HL-60 (cell line): ENCODE measurements around the gene CXXC5.

ENCODE experiments used
- DNase-seq, 2 experiments: peaks; one replicate each; pipeline ENCODE4 v3.0.0-alpha.2; 2010 to 2020; ENCODE audit warnings: low read depth in 1 of 2, low spot score in 1 of 2
- H3K27ac ChIP-seq: fragments of 250-450 bp; sonication (Bioruptor Pico); replicated peaks from 2 replicates; pipeline ENCODE4 v1.5.1; 2020; ENCODE audit warnings: mild to moderate bottlenecking, moderate library complexity
- H3K27me3 ChIP-seq: fragments of 250-450 bp; sonication (Bioruptor Pico); 2 replicates; pipeline ENCODE4 v1.5.1; 2021; ENCODE audit warnings: mild to moderate bottlenecking, moderate library complexity; ENCODE audit not compliant: insufficient read depth, poor library complexity, severe bottlenecking
- H3K4me3 ChIP-seq: replicated peaks from 2 replicates; pipeline ENCODE4 v1.5.1; 2011; ENCODE audit warnings: mild to moderate bottlenecking, control low read depth, low read length; ENCODE audit not compliant: insufficient read depth
- GABPA ChIP-seq: IDR thresholded peaks from 2 replicates; pipeline ENCODE4 v1.6.1; 2012; ENCODE audit warnings: low read depth
- POLR2AphosphoS5 ChIP-seq: IDR thresholded peaks from 2 replicates; pipeline ENCODE4 v1.6.1; 2012; ENCODE audit warnings: low read depth
- SPI1 ChIP-seq: IDR thresholded peaks from 2 replicates; pipeline ENCODE4 v1.6.1; 2012; ENCODE audit warnings: low read depth, mild to moderate bottlenecking, borderline replicate concordance
- TF ChIP-seq, protein P1 (sequence below): IDR thresholded peaks from 2 replicates; pipeline ENCODE4 v1.6.1; 2012; ENCODE audit warnings: low read depth; ENCODE audit not compliant: insufficient replicate concordance
- TF ChIP-seq, protein P2 (sequence below): IDR thresholded peaks from one replicate; pipeline ENCODE4 v1.5.1; 2011; ENCODE audit warnings: low read length, control low read depth, inconsistent platforms; ENCODE audit not compliant: insufficient read depth

CXXC5 gene

DNA sequence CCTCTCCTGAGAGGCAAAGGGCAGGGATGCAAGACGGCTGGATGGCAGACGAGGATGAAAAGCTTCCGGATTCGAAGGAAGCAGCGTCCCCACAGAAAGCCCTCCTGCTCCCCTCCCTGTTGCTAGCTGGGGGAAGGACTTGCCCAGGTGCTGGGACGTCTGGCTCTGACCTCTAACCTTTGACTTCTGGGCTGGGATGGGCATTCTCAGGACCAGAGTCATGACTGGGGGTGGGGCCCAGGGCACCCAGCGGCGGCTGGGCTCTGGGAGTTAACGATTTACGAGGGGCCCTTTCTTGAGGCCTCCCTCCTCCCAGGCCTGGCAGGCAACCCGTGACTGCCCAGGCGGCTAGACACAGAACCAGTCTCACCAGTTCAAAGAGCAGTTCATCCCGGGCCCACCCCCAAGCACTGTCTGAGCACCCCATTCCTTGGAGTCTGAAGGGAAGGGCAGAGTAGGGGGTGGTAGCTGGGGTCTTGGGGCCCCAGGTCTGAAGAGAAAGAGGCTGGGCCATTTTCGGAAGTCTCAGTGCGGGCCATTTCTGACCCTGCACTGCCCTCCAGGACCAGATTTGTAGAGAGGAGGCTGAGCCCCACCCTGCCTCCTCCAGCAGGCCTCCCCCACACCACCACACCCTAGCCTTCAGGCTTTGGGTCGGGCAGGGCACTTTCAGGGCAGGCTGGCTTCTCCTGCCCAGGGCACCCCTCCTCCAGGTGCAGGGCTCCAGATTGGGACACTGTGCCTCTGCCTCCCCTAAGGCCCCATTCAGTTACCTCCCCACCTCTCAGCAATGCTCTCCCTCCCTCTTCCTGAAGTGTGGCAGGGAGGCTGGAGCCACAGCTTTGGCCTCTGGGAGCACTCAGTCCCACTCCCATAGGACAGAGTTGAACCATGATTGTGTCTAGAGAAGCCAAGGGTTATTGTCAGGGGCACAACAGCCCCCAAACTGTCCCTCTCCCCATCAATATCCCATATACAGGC, 5.0 kb upstream of the CXXC5 start:
- no peak overlapping the region for H3K27ac ChIP-seq
- TF ChIP-seq GABPA: no peak
- TF ChIP-seq, protein P1, sequence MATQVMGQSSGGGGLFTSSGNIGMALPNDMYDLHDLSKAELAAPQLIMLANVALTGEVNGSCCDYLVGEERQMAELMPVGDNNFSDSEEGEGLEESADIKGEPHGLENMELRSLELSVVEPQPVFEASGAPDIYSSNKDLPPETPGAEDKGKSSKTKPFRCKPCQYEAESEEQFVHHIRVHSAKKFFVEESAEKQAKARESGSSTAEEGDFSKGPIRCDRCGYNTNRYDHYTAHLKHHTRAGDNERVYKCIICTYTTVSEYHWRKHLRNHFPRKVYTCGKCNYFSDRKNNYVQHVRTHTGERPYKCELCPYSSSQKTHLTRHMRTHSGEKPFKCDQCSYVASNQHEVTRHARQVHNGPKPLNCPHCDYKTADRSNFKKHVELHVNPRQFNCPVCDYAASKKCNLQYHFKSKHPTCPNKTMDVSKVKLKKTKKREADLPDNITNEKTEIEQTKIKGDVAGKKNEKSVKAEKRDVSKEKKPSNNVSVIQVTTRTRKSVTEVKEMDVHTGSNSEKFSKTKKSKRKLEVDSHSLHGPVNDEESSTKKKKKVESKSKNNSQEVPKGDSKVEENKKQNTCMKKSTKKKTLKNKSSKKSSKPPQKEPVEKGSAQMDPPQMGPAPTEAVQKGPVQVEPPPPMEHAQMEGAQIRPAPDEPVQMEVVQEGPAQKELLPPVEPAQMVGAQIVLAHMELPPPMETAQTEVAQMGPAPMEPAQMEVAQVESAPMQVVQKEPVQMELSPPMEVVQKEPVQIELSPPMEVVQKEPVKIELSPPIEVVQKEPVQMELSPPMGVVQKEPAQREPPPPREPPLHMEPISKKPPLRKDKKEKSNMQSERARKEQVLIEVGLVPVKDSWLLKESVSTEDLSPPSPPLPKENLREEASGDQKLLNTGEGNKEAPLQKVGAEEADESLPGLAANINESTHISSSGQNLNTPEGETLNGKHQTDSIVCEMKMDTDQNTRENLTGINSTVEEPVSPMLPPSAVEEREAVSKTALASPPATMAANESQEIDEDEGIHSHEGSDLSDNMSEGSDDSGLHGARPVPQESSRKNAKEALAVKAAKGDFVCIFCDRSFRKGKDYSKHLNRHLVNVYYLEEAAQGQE: no peak
- TF ChIP-seq SPI1: no peak
- no peaks in the 10 kb centered on the region for H3K27me3 ChIP-seq
- DNase-seq: no peak
- H3K4me3 ChIP-seq: no peak overlapping the region

DNA sequence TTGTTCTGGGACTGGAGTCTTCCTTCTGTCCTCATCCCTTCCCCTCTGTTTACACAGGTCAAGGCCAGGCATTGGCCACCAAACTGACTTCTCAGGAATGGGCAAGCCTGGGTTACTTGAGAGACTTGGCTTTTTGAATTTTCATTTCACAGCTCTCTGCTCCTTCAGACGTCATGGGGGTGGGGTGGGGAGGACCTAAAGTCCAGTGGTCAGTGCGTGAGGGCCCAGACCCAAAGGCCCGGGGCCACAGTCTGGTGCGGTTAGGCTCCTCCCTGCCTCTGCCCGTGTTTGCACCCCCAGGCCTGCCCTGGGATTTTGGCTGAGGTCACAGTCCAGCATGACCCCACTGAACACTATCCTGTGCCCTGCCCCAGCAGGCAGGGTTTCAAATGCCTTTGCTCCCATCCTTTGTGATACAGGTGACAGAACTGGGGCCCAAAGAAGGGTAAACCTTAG, 4.1 kb upstream of the CXXC5 start:
- TF ChIP-seq, protein P2, sequence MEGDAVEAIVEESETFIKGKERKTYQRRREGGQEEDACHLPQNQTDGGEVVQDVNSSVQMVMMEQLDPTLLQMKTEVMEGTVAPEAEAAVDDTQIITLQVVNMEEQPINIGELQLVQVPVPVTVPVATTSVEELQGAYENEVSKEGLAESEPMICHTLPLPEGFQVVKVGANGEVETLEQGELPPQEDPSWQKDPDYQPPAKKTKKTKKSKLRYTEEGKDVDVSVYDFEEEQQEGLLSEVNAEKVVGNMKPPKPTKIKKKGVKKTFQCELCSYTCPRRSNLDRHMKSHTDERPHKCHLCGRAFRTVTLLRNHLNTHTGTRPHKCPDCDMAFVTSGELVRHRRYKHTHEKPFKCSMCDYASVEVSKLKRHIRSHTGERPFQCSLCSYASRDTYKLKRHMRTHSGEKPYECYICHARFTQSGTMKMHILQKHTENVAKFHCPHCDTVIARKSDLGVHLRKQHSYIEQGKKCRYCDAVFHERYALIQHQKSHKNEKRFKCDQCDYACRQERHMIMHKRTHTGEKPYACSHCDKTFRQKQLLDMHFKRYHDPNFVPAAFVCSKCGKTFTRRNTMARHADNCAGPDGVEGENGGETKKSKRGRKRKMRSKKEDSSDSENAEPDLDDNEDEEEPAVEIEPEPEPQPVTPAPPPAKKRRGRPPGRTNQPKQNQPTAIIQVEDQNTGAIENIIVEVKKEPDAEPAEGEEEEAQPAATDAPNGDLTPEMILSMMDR: no peak
- TF ChIP-seq, protein P1: no peak
- TF ChIP-seq POLR2AphosphoS5 (no peak), SPI1 (no peak), GABPA (no peak)
- H3K27ac ChIP-seq: no peak overlapping the region
- H3K27me3 ChIP-seq: no peaks in the 10 kb centered on the region
- H3K4me3 ChIP-seq: no peak overlapping the region
- DNase-seq: no peak

DNA sequence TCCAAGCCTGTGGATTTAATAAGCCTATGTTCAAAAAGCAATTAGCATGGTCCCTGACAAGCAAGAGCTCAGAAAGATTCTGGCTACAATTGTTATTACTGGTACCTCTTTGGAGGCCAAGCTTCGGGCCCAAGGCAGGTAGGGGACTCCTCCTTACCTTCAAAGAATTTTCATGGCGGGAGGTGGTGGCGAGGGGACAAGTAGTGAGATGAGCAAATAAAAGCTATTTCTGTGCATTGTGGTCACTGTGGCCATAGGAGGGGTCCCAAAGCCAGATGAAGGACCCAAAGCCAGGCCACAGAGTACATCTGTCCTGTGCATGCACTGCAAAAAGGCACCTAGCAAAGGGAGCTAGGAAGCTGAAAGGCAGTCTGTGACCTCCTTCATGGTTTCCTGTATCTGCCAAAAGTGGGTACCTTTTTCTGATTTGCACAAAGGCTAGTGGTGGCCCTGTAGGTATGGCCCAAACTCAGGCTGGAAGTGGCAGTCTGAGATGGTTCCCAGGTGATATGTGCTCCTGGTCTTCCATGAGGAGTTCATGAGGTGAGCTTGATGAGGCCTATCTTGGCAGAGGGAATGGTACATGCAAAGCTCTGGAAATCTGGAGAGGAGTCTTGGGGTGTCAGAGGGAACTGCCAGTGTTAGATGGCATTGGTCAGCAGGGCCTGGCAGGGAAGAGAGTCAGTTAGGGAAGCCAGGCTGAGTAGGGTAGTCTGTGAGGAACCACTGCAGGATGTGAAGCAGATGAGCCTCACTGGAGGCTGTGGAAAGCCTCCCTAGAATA, 3.3 kb upstream of the CXXC5 start:
- Histone ChIP-seq H3K4me3 (no peak overlapping the region), H3K27ac (no peak overlapping the region), H3K27me3 (no peaks in the 10 kb centered on the region)
- no peak for DNase-seq
- TF ChIP-seq, protein P2: no peak
- TF ChIP-seq POLR2AphosphoS5: no peak
- TF ChIP-seq, protein P1: no peak
- no peak for TF ChIP-seq SPI1
- no peak for TF ChIP-seq GABPA
